GM12878 (cell line): ENCODE results near the gene PLEKHM2.

Experiments
- CBFB ChIP-seq: IDR thresholded peaks from 2 replicates; pipeline ENCODE4 v1.6.1; 2016; ENCODE audit warnings: antibody characterized with exemption, low read depth
- CTCF ChIP-seq, 3 experiments: IDR thresholded peaks in 2 of 3; conservative IDR thresholded peaks in 1 of 3; 2 replicates each; pipeline ENCODE4 v1.5.1; 2011; ENCODE audit warnings: low read depth in 3 of 3, low read length in 3 of 3, mild to moderate bottlenecking in 3 of 3, control low read depth in 2 of 3, moderate library complexity in 2 of 3, inconsistent platforms in 1 of 3, mixed read lengths in 1 of 3; ENCODE audit not compliant: control insufficient read depth in 2 of 3, insufficient read depth in 1 of 3; ENCODE audit errors: extremely low read depth in 1 of 3
- EP300 ChIP-seq, 2 experiments: fragments of 150-350 bp in 1 of 2; IDR thresholded peaks; 2 replicates each; pipeline ENCODE4 v1.6.1; 2011 to 2012; ENCODE audit warnings: low read depth in 2 of 2, low read length in 2 of 2, borderline replicate concordance in 1 of 2, improper control_type of control experiment in 1 of 2, inconsistent platforms in 1 of 2; ENCODE audit not compliant: control insufficient read depth in 1 of 2
- EZH2 ChIP-seq: IDR thresholded peaks from 2 replicates; pipeline ENCODE4 v1.6.1; 2012; ENCODE audit warnings: low read depth, mild to moderate bottlenecking, control low read depth, inconsistent platforms, low read length, borderline replicate concordance; ENCODE audit not compliant: control insufficient read depth
- MYC ChIP-seq: IDR thresholded peaks from 2 replicates; pipeline ENCODE4 v1.6.1; 2011; ENCODE audit warnings: mild to moderate bottlenecking, low read length, moderate library complexity, inconsistent platforms; ENCODE audit not compliant: insufficient read depth, insufficient replicate concordance, insufficient read length, severe bottlenecking
- RCOR1 ChIP-seq: conservative IDR thresholded peaks from 2 replicates; pipeline ENCODE4 v1.6.1; 2012; ENCODE audit warnings: low read depth, low read length, improper control_type of control experiment
- SIN3A ChIP-seq: IDR thresholded peaks from 2 replicates; pipeline ENCODE4 v1.6.1; 2012; ENCODE audit warnings: low read depth, low read length, improper control_type of control experiment
- SRF ChIP-seq, 2 experiments: IDR thresholded peaks; 2 replicates each; pipeline ENCODE4 v1.6.1; 2011; ENCODE audit warnings: low read depth in 2 of 2, low read length in 2 of 2, mild to moderate bottlenecking in 1 of 2, moderate library complexity in 1 of 2

DNA sequence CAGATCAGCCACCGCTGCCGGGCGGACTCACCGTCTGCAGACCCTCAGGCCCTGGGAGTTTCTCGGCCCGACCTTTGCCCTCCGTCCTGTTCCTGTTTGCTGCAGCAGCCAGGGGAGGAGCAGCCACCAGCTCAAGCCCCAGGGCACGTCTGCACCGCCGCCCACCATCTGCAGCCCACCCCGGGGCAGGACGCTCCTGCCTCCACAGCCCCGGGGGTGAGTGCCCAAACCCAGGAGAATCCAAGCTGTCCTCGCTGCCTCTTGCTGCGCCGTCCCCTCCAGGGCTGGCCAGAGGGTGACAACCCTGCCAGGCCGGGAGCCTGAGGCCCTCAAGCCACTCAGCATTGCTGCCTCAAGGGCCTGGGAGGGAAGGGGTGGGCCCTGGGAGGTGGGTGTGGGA is 50.8 kb downstream of the PLEKHM2 start:
- TF ChIP-seq EZH2: no peak
- no peak for TF ChIP-seq CTCF (IDR thresholded peaks at IDR 0.05 in 2 of 3, conservative IDR thresholded peaks at IDR 0.05 in 1 of 3; ENCODE audit: control insufficient read depth in 2 of 3, extremely low read depth in 1 of 3, insufficient read depth in 1 of 3, low read depth in 3 of 3, low read length in 3 of 3)
- TF ChIP-seq SIN3A: no peak
- no peak for TF ChIP-seq SRF (IDR thresholded peaks at IDR 0.05; ENCODE audit: low read depth in 2 of 2, low read length in 2 of 2)
- no peak for TF ChIP-seq EP300 (IDR thresholded peaks at IDR 0.05; ENCODE audit: borderline replicate concordance in 1 of 2, control insufficient read depth in 1 of 2, low read depth in 2 of 2, low read length in 2 of 2)
- TF ChIP-seq RCOR1: no peak
- TF ChIP-seq CBFB: no peak
- no peak for TF ChIP-seq MYC
